ENCODE data around the gene COASY.

The COASY gene

GRCh38 chr17:42547001-42547461 is 14.9 kb upstream of the COASY start:
- no peaks in the 10 kb centered on the region for H3K79me2 ChIP-seq (ENCODE audit: low read length)
- H3K9ac ChIP-seq (ENCODE audit: low read length) = no peak overlapping the region
- no peak overlapping the region for H2AFZ ChIP-seq (ENCODE audit: low read length)
- no peaks in the 10 kb centered on the region for H3K36me3 ChIP-seq (replicated peaks; ENCODE audit: insufficient read depth, low read length)
- H3K4me3 ChIP-seq (ENCODE audit: low read length) = no peak overlapping the region
- H3F3A ChIP-seq (ENCODE audit: insufficient read depth, low read length) = no peaks in the 10 kb centered on the region
- 0 out of 2 replicates have a peak, but pooled peaks cover 4% of the 10 kb centered on the region for H3K4me1 ChIP-seq (ENCODE audit: low read length)
- H3K27ac ChIP-seq (ENCODE audit: low read length) = no peak overlapping the region
- no peak for DNase-seq
- H4K20me1 ChIP-seq (ENCODE audit: insufficient read depth, low read length) = no peaks in the 10 kb centered on the region
- no peaks in the 10 kb centered on the region for H3K9me2 ChIP-seq (replicated peaks; ENCODE audit: insufficient read depth, low read length)
- no peaks in the 10 kb centered on the region for H3K9me3 ChIP-seq (replicated peaks; ENCODE audit: insufficient read depth, low read length)
- no peak overlapping the region for H3K4me2 ChIP-seq (ENCODE audit: low read depth, low read length)
- H3K27me3 ChIP-seq (replicated peaks; ENCODE audit: insufficient read depth, low read length) = no peaks in the 10 kb centered on the region
- TF ChIP-seq EZH2phosphoT487 (IDR thresholded peaks at IDR 0.05; ENCODE audit: low read length) (no peak), EZH2 (optimal IDR thresholded peaks at IDR 0.05; ENCODE audit: low read depth, low read length) (no peak), CTCF (IDR thresholded peaks at IDR 0.05; ENCODE audit: low read length) (no peak)

- H3K9me3 ChIP-seq (replicated peaks; ENCODE audit: insufficient read depth, low read length) = no peaks in the 10 kb centered on the region
- H3K9ac ChIP-seq (ENCODE audit: low read length) = no peak overlapping the region
- H3K27ac ChIP-seq (ENCODE audit: low read length) = no peak overlapping the region
- H3K4me3 ChIP-seq (ENCODE audit: low read length) = peak overlapping the region; percentile 50
- no peaks in the 10 kb centered on the region for H3K36me3 ChIP-seq (replicated peaks; ENCODE audit: insufficient read depth, low read length)
- DNase-seq = no peak
- H2AFZ ChIP-seq (ENCODE audit: low read length) = 0 out of 2 replicates have a peak overlapping the region, but pooled peaks have one; percentile 45
- TF ChIP-seq EZH2 (optimal IDR thresholded peaks at IDR 0.05; ENCODE audit: low read depth, low read length) = no peak
- no peak for TF ChIP-seq CTCF (IDR thresholded peaks at IDR 0.05; ENCODE audit: low read length)
- TF ChIP-seq EZH2phosphoT487 (IDR thresholded peaks at IDR 0.05; ENCODE audit: low read length) = no peak
- H3K79me2 ChIP-seq (ENCODE audit: low read length) = no peaks in the 10 kb centered on the region
- peak overlapping the region; percentile 76 for H3K4me2 ChIP-seq (ENCODE audit: low read depth, low read length)
- no peaks in the 10 kb centered on the region for H3F3A ChIP-seq (ENCODE audit: insufficient read depth, low read length)
- H3K27me3 ChIP-seq (replicated peaks; ENCODE audit: insufficient read depth, low read length) = no peaks in the 10 kb centered on the region
- H3K9me2 ChIP-seq (replicated peaks; ENCODE audit: insufficient read depth, low read length) = no peaks in the 10 kb centered on the region
- 0 out of 2 replicates have a peak, but pooled peaks cover 4% of the 10 kb centered on the region for H3K4me1 ChIP-seq (ENCODE audit: low read length)
- H4K20me1 ChIP-seq (ENCODE audit: insufficient read depth, low read length) = no peaks in the 10 kb centered on the region
Observed at GRCh38 chr17:42547698-42548069, 14.3 kb upstream of the COASY start.

GRCh38 chr17:42548070-42548837 is 13.7 kb upstream of the COASY start:
- Histone ChIP-seq H3K36me3 (replicated peaks; ENCODE audit: insufficient read depth, low read length) (no peaks in the 10 kb centered on the region), H3K4me1 (ENCODE audit: low read length) (0 out of 2 replicates have a peak, but pooled peaks cover 4% of the 10 kb centered on the region), H2AFZ (ENCODE audit: low read length) (0 out of 2 replicates have a peak overlapping the region, but pooled peaks have one; percentile 45), H3K4me2 (ENCODE audit: low read depth, low read length) (peak overlapping the region; percentile 76), H3K9me2 (replicated peaks; ENCODE audit: insufficient read depth, low read length) (no peaks in the 10 kb centered on the region), H3K4me3 (ENCODE audit: low read length) (peak overlapping the region; percentile 50), H3K9ac (ENCODE audit: low read length) (no peak overlapping the region), H3K27me3 (replicated peaks; ENCODE audit: insufficient read depth, low read length) (no peaks in the 10 kb centered on the region), H3F3A (ENCODE audit: insufficient read depth, low read length) (no peaks in the 10 kb centered on the region), H3K9me3 (replicated peaks; ENCODE audit: insufficient read depth, low read length) (no peaks in the 10 kb centered on the region), H3K27ac (ENCODE audit: low read length) (no peak overlapping the region), H3K79me2 (ENCODE audit: low read length) (no peaks in the 10 kb centered on the region), H4K20me1 (ENCODE audit: insufficient read depth, low read length) (no peaks in the 10 kb centered on the region)
- TF ChIP-seq CTCF (IDR thresholded peaks at IDR 0.05; ENCODE audit: low read length) (peak; percentile 53), EZH2 (optimal IDR thresholded peaks at IDR 0.05; ENCODE audit: low read depth, low read length) (no peak)
- DNase-seq = peak; percentile 76
